GM11168 (cell line): ENCODE data around the gene GLT8D2.

ENCODE experiments used
- in situ Hi-C: fragments of 300-500 bp; cut with MboI; formaldehyde crosslinking; loops from one replicate; pipeline ENCODE4 v1.12.0; 2022; ENCODE audit warnings: low sequenced_read_pairs; ENCODE audit not compliant: unreplicated experiment

GLT8D2 gene

DNA sequence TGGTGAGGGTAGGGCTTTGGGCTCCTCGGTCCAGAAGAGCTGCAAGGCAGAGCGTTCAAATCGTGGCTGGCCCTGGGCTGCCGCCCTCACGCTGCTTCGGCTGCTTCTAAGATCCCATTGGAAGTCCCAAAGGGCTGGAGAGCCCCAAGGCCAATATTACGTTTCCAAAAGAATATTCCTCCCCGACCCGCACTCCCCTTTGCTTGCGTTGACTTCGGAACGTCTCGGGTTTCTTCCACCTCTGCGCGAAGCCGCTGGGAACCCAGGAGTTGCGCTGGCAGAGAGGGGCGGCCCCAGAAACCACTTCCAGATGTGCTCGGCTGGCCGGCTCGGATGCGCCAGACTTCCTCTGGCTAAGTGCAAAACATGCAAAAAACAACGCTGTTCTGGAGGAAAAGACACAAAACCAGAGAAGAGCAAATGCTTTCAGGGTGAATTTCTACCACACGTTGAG, at the start of gene GLT8D2:
TSS of gene GLT8D2 (minus strand) at position 285 of the 454 bp plus-strand sequence. CDS start 30,539 bp downstream, outside the sequence.
- in situ Hi-C loops, result no loop called here

GRCh38 chr12:104097954-104098353, 48.0 kb upstream of the GLT8D2 start:
- in situ Hi-C loops, result no loop called here

GRCh38 chr12:104095289-104095688, 45.3 kb upstream of the GLT8D2 start:
- in situ Hi-C loops, result no loop called here

- in situ Hi-C loops, result no loop called here
Observed at GRCh38 chr12:104094284-104094683, 44.3 kb upstream of the GLT8D2 start.

DNA sequence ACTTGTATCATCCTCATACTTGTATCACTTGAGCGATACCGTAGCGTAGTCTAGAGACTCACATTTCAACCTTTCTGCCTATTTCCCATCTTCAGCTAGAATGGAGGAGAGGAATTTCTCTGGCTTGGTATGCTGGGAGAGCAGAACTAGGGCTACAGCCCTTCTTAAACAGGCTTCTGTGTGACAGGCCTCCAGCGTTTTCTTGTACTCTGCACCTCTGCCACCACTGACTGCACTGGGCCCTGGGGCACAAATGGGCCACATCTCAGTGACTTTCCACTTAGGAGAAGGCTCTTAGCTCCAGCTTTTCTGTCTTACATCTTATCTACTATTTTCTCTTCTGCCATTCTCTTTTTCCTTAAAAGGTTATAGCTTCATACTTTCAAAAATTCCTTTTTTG, 41.1 kb upstream of the GLT8D2 start:
- in situ Hi-C loops, result no loop called here

DNA sequence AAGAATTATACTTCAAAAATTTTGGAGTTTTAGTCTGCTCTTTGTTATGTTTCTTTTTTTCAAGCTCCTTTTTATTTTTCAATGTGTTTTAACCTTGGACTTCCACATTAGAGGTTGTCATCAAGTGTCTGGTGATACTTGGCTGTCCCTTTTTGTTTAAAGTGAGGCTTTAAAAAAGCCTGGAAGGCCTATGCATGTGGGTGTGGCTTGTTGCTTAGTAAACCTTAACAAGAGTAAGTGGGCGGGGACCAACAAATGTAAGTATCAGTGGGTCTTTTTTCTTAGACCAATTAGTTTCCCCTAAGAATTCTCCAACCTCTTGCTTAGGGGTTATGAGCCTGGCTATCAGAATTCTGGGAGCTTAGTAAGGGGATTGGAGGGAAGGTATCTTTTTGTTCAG, 40.7 kb upstream of the GLT8D2 start:
- in situ Hi-C loops, result no loop called here

DNA sequence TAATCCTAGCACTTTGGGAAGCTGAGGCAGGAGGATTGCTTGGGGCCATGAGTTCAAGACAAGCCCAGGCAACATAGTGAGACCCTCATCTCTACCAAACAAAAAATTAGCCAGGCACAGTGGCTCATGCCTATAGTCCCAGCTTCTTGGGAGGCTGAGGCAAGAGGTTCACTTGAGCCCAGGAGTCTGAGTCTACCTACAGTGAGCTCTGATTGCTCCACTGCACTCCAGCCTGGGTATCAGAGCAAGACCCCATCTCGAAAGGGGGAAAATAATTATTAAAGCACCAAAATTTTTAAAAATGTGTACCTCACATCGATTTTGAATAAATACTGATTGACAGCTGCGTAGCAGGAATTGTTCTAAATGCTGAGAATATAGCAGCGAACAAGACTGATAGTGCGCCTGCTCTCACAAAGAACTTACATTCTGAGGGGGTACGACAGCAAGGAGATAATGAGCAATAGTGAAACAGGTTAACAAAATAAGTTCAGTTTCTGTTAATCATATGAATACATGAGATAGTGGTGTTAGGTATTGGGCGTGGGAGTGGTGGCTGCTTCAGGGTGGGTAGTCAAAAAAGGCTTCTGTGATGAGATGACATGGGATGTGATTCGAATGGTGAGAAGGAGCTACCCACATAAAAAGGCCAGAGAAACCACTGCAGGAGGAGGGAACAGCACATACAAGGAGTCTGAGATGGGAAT, 33.9 kb upstream of the GLT8D2 start:
- in situ Hi-C loops, result no loop called here

DNA sequence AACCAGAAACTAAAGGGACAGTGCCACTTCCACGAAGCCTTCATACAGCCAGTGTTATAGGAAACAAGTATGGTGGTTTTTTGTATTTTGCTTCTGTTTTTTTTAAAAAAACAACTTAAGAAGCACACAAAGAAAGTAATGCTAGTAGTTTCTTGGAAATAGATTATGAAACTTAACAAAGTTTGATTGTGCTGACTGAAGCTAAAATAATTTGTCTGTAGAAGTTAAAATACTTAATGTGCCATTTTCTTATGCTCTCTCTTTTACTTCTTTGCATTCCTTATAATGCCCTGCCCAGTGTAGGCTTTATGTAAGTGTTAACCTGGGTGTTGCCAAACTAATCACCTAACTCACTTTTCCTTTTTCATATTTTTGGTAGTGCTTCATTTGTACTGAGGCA, 30.8 kb upstream of the GLT8D2 start:
- in situ Hi-C loops, result no loop called here

DNA sequence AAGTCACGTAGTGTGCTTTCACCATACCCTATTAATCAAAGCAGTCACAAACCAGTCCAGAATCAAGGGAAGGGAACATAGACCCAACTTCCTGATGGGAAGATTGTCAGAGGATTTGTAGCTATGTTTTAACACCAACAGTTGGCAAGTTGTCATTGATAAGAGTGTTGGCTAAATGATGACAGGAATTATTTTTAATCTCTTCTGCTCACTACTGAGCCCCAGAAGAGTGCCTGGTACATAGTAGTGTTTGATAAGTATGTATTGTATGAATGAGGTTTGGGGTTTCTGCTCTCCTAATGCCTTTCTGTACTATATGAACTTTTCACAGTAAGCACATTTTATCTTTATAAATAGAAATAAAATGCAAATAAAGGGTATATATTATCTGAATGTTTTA, 29.0 kb upstream of the GLT8D2 start:
- in situ Hi-C loops, result no loop called here

DNA sequence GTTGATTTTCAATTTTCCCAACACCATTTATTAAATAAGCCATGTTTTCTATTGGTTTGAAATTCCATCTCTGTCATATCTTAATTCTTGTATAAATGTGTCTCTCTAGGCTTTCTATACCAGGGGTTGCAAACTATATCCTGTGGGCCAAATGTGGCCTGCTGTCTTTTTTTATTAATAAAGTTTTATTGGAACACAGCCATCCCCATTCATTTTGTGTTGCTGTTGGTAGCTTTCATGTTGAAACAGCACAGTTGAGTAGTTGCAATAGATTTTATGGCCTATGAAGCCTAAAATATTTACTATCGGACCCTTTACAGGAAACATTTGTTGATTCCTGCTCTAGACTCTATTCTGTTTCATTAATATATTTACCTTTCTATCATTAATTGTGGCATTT, 23.7 kb upstream of the GLT8D2 start:
- in situ Hi-C loops, result no loop called here

DNA sequence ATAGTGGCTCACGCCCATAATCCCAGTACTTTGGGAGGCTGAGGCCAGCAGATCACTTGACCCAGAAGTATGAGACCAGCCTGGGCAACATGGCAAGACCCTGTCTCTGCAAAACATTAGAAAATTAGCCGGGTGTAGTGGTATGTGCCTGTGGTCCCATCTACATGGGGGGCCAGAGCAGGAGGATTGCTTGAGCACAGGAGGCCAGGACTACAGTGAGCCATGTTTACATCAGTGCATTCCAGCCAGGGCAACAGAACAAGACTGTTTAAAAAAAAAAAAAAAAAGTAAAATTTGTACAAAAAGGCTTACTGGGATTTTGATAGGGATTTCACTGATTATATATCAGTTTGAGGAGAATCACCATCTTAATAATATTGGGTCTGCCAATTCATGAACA, 22.1 kb upstream of the GLT8D2 start:
- in situ Hi-C loops, result no loop called here

DNA sequence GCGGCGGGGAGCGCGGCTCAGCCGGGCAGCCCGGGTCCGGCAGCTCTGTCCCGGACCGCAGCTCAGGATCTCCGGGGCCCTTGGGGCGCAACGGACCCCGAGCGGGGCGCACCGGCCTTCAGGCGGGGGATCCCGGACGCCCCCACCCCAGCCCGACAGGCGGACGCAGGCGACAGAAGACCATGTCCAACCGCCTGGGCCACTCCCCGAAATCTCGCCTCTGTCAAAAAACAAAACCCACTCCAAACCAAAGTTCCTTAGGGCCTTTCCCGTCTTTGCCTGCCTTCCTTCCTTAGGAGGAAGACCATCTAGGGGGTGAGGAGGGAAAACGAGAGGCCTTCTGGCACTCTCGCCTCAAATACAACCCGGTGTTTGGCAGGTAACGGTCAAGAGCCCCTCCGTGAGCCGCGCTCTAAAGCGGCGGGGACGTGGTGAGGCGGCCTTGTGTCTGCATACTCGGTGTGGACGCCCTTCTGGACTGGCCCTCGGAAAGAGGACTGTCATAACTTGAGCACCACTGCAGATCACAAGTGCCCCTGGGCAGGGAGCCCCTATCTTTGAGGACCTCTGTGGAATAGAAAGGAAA, 14.9 kb upstream of the GLT8D2 start:
- in situ Hi-C loops, result no loop called here

GRCh38 chr12:104064031-104064841, 14.2 kb upstream of the GLT8D2 start, which contains the start of gene HCFC2:
HCFC2 (plus strand) TSS chr12:104064531; CDS start chr12:104064561, 30 bp downstream.
- in situ Hi-C loops, result no loop called here

DNA sequence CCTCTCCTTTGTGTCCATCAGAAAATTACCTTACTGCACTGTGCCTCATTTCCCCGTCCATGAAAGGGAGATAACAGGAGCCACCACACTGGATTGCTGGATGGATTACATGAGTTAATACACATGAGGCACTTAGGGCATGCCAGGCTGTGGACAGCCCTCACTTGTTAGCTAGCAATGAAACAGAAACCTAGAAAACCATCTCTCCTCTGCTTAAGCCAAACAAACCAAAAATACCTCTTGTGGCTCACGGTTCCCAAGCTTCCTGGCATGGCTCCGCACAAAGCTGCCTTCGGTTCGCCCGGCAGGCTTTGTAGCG, 13.7 kb upstream of the GLT8D2 start:
- in situ Hi-C loops, result no loop called here

DNA sequence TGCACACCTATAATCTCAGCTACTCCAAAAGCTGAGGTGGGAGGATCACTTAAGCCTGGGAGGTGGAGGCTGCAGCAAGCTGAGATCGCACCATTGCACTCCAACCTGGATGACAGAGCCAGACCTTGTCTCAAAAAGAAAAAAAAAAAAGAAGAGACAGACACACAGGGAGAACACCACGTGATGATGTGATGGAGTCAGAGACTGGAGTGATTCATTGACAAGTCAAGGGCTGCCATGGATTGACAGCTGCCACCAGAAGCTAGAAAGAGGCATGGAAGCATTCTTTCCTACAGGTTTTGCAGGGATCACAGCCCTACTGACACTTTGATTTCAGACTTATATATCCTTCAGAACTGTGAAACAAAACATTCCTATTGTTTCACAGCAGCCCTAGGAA, 10.8 kb upstream of the GLT8D2 start:
- in situ Hi-C loops, result no loop called here

DNA sequence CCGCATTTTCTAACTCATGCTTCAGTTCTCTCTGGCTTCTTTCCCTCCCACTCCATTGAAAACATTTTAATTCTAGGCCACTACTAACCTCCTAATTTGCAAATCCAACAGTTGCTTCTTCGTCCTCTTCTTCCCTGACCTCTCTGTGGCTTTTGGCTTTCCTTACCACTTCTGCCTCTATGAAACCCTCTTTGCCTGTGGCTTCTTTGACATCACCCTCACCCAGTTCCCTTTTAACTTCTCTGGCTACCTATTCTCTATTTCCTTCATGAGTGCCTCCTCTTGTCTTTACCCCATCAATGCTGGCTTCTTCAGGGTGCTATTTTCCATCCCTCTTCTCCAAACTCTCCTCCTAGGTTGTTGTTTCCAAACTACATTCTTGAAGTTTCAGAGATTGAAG, 10.0 kb upstream of the GLT8D2 start:
- in situ Hi-C loops, result no loop called here

DNA sequence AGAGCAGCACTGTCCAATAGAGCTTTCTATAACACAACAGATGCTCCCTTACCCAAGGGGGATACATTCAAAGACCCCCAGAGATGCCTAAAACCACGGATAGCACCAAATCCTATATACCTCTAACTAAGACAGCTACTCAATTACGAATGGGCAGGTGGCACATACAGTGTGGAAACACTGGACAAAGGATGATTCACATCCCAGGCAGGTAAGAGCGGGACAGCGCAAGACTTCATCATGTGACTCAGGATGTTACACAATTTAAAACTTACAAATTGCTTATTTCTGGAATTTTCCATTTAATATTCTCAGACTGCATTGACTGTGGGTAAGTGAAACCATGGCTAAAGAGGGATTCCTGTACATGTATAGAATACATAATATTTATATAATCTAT, 8.8 kb upstream of the GLT8D2 start:
- in situ Hi-C loops, result no loop called here

DNA sequence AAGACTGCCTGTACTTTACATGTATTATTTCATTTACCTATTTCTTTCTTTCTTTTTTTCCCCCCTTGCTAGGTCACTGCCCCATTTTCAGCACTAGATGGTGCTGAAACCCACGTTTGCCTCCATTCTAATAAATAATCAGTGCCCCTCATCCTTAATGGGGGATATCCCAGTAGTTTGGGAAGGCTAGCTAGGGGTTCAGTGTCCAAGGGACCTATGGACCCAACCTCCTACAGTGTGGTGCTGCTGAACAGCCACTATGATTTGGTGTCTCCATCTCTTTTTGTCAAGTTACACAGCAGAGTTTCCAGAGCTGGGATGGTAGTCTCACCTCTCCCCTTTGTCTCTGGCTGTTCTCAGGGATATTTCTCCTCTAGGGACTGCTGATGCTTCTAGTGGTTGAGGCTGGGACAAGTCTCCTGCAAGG, 7.8 kb upstream of the GLT8D2 start:
- in situ Hi-C loops, result no loop called here

GRCh38 chr12:104056419-104056972, 6.5 kb upstream of the GLT8D2 start:
- in situ Hi-C loops, result no loop called here

GRCh38 chr12:104055686-104056388, 5.8 kb upstream of the GLT8D2 start:
- in situ Hi-C loops, result no loop called here
